ENCODE results near the gene LSM4. TPM values are rescaled to one million over a fixed set of nuclear protein-coding genes. Genes with fewer than 3 reads are reported as not detected.
A peak's percentile ranks its signal among the peaks of the same experiment; 100 is the strongest.
"Not testable (repeated sequence)": the region's sequence is repeated elsewhere in the genome, so short reads cannot be mapped to it uniquely, and the experiment has no call there.

Gene LSM4
- 166 TPM for total RNA-seq (ENCODE audit: unreplicated experiment)
- long read RNA-seq, transcript LSM4-203 (5 exons, 1,908 nt): major isoform, 186 of 199 reads
- long read RNA-seq, partial matches to known transcripts: 10 of 199 reads
- long read RNA-seq, other reads (novel, unspliced or antisense): 2 of 199 reads

- TF ChIP-seq CTCF (IDR thresholded peaks at IDR 0.05; ENCODE audit: unreplicated experiment): no peak
- Mint-ChIP-seq H3K9me3 (ENCODE audit: unreplicated experiment) (no peaks in the 10 kb centered on the region), H3K36me3 (ENCODE audit: low read depth, unreplicated experiment) (peaks cover 4% of the 10 kb centered on the region), H3K4me1 (ENCODE audit: unreplicated experiment) (peaks cover 51% of the 10 kb centered on the region), H3K27me3 (ENCODE audit: unreplicated experiment) (peaks cover 3% of the 10 kb centered on the region), H3K4me3 (ENCODE audit: unreplicated experiment) (peak within 1 kb of the TSS; percentile 89), H3K27ac (ENCODE audit: unreplicated experiment) (peak within 1 kb of the TSS; percentile 96)
- DNase-seq (ENCODE audit: low spot score): peak; percentile 99
These were observed at the start of gene LSM4 for GRCh38 chr19:18322759-18323460. Gene LSM4 (minus strand): TSS chr19:18323076. CDS start chr19:18323020, 56 bp downstream.

GRCh38 chr19:18368504-18369222 lies 45.8 kb upstream of the LSM4 start:
- H3K4me3 Mint-ChIP-seq (ENCODE audit: unreplicated experiment): no peak overlapping the region
- H3K27ac Mint-ChIP-seq (ENCODE audit: unreplicated experiment): no peak overlapping the region
- H3K9me3 Mint-ChIP-seq (ENCODE audit: unreplicated experiment): no peaks in the 10 kb centered on the region
- DNase-seq (ENCODE audit: low spot score): no peak
- TF ChIP-seq CTCF (IDR thresholded peaks at IDR 0.05; ENCODE audit: unreplicated experiment): no peak
- H3K36me3 Mint-ChIP-seq (ENCODE audit: low read depth, unreplicated experiment): no peaks in the 10 kb centered on the region
- H3K4me1 Mint-ChIP-seq (ENCODE audit: unreplicated experiment): peaks cover 16% of the 10 kb centered on the region
- H3K27me3 Mint-ChIP-seq (ENCODE audit: unreplicated experiment): peaks cover 3% of the 10 kb centered on the region

- Mint-ChIP-seq H3K4me1 (ENCODE audit: unreplicated experiment) (peaks cover 13% of the 10 kb centered on the region), H3K27ac (ENCODE audit: unreplicated experiment) (no peak overlapping the region), H3K27me3 (ENCODE audit: unreplicated experiment) (peaks cover 3% of the 10 kb centered on the region), H3K9me3 (ENCODE audit: unreplicated experiment) (no peaks in the 10 kb centered on the region), H3K36me3 (ENCODE audit: low read depth, unreplicated experiment) (peaks cover 11% of the 10 kb centered on the region), H3K4me3 (ENCODE audit: unreplicated experiment) (no peak overlapping the region)
- TF ChIP-seq CTCF (IDR thresholded peaks at IDR 0.05; ENCODE audit: unreplicated experiment): no peak
- no peak for DNase-seq (ENCODE audit: low spot score)
These were observed 43.2 kb upstream of the LSM4 start for GRCh38 chr19:18366021-18366435.

GRCh38 chr19:18364826-18365528 lies 42.1 kb upstream of the LSM4 start:
- H3K27me3 Mint-ChIP-seq (ENCODE audit: unreplicated experiment): peaks cover 3% of the 10 kb centered on the region
- TF ChIP-seq CTCF (IDR thresholded peaks at IDR 0.05; ENCODE audit: unreplicated experiment): no peak
- H3K4me1 Mint-ChIP-seq (ENCODE audit: unreplicated experiment): peaks cover 13% of the 10 kb centered on the region
- H3K9me3 Mint-ChIP-seq (ENCODE audit: unreplicated experiment): no peaks in the 10 kb centered on the region
- peaks cover 12% of the 10 kb centered on the region for H3K36me3 Mint-ChIP-seq (ENCODE audit: low read depth, unreplicated experiment)
- DNase-seq (ENCODE audit: low spot score): peak; percentile 15
- H3K27ac Mint-ChIP-seq (ENCODE audit: unreplicated experiment): peak overlapping the region; percentile 57
- H3K4me3 Mint-ChIP-seq (ENCODE audit: unreplicated experiment): peak overlapping the region; percentile 76

- peaks cover 17% of the 10 kb centered on the region for H3K36me3 Mint-ChIP-seq (ENCODE audit: low read depth, unreplicated experiment)
- not testable (repeated sequence) for DNase-seq (ENCODE audit: low spot score); H3K4me3 Mint-ChIP-seq (ENCODE audit: unreplicated experiment); H3K27me3 Mint-ChIP-seq (ENCODE audit: unreplicated experiment); H3K9me3 Mint-ChIP-seq (ENCODE audit: unreplicated experiment)
- peak overlapping the region; percentile 57 for H3K27ac Mint-ChIP-seq (ENCODE audit: unreplicated experiment)
- H3K4me1 Mint-ChIP-seq (ENCODE audit: unreplicated experiment): peaks cover 13% of the 10 kb centered on the region
These were observed 41.5 kb upstream of the LSM4 start for GRCh38 chr19:18364277-18364825.
